GM18505 (cell line): ENCODE results near the gene MLXIP.

Experiments used
- ATAC-seq: cut with Tn5 transposase; IDR thresholded peaks from one replicate; pipeline ENCODE4 v1.9.1; 2021; ENCODE audit not compliant: unreplicated experiment
- POLR2A ChIP-seq: IDR thresholded peaks from 4 replicates; pipeline ENCODE4 v1.6.1; 2011; ENCODE audit warnings: borderline replicate concordance; ENCODE audit not compliant: insufficient read depth, insufficient read length; ENCODE audit errors: extremely low read depth

Gene MLXIP

DNA sequence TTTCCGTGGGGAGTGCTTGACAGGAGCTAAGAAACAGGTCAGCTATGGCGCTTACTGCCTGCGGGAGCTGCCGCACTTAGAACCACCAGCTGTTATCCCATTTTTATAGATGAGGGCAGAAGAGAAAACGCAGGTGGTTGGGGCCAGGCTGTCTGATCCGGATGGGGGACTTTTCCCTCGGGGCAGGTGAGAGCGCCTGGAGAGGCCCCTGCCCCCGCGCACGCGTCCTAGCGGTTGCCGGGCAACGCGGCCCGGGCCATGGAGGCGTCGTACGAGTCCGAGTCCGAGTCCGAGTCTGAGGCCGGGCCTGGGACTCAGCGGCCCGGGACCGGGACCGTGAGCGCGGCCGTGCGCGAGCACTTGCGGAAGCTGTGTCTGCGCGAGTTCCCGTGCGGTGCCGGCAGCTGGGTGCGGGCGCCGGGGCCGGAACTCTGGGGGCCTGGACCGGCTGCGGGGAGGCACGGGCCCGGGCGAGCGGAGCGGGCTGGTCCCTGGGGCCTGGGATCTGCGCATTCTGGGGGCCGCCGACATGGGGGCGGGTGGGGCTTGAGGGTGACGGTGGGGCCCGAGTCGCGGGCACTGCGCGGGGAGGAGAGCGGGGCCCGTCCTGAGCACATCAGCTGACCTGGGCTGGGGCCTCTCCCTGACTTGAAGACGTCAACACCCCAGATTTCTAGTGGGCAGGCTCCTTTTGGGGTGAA lies 104.5 kb downstream of the MLXIP start, which contains the start of gene LRRC43:
Gene LRRC43 (plus strand): TSS at position 237 of the 701 bp plus-strand sequence. CDS start 22 bp downstream, at position 259.
- ATAC-seq: no peak
- no peak for TF ChIP-seq POLR2A

DNA sequence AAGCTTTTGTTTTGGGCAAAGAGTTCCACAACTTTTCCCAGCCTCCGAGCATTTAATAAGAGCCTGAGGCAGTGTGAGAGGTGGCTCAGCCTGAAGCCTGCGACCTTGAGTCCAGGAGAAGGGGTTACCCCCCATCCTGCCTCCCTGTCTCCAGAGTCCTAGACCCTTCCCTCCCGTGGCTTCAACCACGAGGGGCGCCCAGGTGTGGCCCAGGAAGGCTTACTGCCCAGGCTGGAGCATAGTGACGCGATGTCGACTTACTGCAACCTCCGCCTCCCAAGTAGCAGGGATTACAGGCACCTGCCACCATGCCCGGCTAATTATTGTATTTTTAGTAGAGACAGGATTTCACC lies 105.0 kb downstream of the MLXIP start:
- TF ChIP-seq POLR2A: no peak
- ATAC-seq: no peak

DNA sequence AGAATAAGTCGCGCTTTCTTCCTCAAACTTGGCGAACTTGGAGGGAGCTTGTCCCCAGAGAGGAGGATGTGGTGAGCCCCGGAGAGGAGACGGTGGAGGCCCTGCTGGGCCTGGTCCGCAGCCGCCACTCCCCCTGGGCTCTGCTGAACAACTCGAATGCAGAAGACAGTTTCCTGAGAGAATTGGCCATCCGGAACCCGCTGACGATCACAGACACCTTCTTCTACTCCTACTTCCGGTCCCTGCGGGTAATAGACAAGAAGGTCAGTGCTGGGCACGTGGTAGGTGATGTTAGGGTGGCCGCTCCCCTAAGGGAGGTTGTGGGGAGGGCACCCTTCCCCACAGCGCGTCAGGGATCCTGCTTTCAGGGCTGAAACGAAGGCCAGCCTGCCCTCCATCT lies 106.0 kb downstream of the MLXIP start:
- ATAC-seq: no peak
- no peak for TF ChIP-seq POLR2A

DNA sequence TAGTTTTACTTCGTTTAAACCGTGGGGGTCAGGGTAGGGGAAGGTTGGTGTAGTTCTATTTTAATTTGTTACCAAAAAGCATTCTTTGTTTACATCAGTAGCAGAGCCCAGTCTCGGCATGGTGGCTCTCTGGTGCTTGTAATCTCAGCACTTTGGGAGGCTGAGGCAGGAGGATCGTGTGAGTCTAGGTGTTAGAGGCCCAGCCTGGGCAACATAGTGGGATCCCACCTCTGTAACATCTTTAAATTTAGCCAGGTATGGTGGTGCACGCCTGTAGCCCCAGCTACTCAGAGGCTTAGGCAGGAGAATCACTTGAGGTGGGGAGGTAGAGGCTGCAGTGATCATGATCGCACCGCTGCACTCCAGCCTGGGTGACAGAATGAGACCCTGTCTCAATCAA lies 106.5 kb downstream of the MLXIP start:
- ATAC-seq: no peak
- TF ChIP-seq POLR2A: no peak

DNA sequence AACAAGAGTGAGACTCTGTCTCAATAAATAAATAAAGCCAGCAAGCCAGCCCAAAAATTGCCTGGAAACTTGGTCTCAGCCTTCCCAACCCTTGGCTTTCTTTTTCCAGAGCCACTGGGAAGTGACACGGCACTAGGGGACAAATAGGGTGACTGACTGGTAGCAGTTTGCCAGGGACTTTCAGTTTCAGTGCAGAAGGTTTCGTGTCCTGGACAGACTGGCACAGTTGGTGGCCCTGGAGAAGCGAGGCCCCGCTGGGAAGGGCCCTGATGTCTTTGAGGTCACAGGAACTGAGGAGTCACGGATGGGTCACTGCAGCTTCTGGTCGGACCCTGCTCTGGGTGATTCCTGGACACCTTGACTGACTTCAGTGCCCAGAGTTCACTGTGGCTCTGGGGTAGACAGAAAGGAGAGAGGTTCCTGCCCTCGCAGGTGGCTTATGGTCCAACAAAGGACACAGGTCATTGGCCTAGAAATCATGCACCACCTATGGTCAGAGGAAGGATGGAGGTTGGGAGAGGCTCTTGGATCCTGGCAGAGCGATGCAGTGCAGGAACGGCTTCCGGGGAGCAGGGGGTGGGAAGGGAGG lies 107.0 kb downstream of the MLXIP start:
- ATAC-seq: no peak
- no peak for TF ChIP-seq POLR2A

DNA sequence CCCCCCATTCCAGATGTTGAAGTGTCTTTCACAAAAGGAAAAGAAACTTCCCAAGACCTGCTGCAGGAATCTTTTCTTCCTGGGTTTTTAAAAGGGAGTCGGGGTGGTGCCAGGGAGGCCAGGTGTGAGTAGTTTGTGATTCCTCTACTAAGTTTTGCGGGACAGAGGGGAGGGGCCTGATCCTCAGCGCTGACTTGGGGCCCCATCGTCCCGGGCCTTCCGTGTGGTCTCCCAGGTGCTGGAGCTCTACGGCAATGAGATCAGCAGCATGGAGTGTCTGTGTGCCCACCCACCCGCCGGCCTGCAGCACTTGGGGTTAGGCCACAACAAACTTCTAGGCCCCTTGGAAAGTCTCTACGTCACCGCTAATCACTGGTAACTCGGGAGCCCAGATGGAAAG lies 108.9 kb downstream of the MLXIP start:
- ATAC-seq: no peak
- no peak for TF ChIP-seq POLR2A

DNA sequence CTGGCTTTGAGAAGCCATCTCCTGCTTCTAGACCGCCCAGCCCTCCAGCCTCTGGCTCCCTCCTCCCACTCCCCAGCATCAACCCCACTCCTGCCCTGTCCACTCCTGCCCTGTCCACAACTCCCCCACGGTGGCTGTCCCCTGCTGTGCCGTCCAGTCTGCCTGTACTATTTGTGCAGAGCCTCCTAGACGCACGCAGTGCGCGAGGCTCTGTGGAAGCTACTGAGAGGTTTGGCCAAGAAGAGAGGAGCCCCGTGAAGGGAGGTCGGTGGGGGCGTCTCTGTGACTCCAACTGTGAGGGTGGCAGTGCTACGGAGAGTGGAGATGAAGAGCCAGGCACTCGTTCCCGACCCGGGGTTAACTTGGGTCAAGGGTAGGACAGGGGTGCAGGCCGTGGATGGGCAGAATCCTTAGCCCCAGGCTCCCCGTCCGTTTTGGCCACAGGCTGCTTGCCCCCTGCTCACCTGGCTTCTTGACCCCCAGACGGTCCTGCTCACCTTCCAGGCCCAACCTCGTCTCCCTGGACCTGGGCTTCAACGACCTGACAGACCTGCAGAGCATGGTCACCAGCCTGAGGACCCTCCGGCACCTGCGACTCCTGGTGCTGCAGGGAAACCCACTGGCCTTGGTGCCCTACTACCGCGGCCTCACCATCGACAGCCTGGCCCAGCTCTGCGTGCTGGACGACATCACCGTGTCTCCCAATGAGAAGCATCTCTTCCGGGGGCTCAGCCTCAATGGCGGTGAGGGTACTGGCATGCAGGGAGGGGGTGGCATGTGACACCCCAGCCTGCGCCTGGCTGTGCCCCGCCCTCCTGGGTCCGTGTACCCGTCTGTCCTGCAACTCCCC lies 111.3 kb downstream of the MLXIP start:
- TF ChIP-seq POLR2A: no peak
- ATAC-seq: no peak

DNA sequence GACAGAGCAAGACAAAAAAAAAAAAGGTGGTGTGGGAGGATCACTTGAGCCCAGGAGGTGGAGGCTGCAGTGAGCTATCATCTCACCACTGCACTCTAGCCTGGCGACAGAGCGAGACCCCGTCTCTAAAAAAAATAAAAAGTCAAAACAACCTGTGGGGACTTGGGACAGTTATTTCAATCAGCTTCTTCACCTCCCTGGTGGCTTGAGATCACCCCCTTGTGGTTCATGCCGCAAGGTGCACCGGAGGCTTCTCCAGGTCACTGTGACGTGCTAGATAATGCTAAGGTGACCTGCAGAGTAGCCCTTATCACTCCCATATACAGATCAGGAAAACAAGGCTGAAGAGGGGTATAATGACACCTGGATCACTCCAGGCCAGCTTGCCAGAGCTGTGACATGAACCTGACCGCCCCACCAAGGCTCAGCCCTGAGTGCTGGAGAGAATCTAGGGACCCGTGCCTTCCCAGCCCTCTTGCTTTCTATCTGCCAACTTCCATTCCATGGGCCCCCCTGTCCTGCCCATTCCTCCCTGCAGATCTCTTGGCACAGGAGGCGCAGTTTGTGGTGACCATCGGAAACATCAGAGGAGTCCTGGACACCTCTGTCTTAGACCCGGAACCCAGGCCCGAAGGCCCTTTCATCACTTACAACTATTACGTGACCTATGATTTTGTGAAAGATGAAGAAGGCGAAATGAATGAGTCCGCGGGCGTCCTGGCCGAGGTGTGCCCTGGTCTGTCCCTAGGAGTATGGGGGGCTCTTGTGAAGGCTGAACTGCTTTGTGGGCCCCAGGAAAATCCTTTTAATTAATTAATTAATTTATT lies 112.5 kb downstream of the MLXIP start:
- ATAC-seq: no peak
- TF ChIP-seq POLR2A: no peak

DNA sequence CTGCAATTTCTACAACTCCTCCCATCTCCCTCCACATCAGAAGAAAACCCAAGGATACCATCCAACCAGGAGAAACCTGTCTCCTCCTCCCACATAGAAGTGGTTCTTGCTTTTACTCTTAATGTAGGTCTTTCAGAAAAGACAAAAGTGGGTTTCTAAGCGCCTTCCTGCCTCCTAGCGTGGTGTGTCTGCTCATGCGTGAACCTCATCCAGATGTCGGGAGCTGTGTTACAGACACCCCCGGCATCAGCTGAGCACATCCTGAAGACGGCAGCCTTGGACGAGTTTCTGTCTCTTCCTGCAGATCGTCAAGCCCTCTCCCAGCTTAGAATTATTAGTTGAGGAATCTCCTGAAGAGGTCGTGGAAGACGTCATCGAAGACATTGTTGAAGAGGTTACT lies 113.9 kb downstream of the MLXIP start:
- ATAC-seq: no peak

DNA sequence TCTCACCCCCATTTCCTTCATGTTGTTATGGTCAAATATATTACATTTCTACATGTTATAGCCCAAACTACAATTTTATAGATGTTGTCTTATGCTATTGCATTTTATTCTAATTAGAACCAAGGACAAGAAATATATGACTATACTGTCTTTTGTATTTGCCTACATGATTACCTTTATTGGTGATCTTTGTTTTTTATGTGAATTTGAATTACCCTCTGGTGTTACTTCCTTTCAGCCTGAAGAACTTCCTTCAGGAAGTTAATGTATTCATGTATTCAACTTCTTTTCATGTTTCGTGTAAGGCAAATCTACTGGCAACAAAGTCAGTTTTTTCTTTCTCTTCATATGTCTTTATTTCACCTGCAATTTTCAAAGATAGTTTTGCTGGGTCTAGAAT lies 116.2 kb downstream of the MLXIP start:
- TF ChIP-seq POLR2A: no peak
- ATAC-seq: no peak

More for the DNA sequence above, 113.9 kb downstream of the MLXIP start:
- no peak for TF ChIP-seq POLR2A

DNA sequence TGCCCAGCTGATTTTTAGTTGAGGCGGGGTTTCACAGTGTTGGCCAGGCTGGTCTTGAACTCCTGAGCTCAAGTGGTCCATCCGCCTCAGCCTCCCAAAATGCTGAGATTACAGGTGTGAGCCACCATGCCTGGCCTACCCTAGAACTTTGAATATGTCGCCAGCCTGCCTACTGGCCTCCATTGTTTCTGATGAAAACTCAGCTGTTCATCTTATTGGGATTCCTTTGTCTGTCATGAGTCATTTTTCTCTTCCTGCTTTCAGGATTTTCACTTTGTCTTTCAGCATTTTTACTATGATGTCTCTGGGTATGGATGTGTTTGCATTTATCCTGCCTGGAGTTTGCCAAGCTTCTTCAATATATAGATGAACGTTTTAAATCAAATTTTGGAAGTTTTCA lies 116.8 kb downstream of the MLXIP start:
- no peak for TF ChIP-seq POLR2A
- ATAC-seq: no peak
